ENCODE data around the gene SYNGR3. TPM values are rescaled to one million over a fixed set of nuclear protein-coding genes. Genes with fewer than 3 reads are reported as not detected.

Gene SYNGR3
- total and polyA plus RNA-seq, 2 of the 13 experiments (the other 11 are each of a cell fraction or from before 2014, with no cell fraction given), result 0.97 to 5.7 TPM

DNA sequence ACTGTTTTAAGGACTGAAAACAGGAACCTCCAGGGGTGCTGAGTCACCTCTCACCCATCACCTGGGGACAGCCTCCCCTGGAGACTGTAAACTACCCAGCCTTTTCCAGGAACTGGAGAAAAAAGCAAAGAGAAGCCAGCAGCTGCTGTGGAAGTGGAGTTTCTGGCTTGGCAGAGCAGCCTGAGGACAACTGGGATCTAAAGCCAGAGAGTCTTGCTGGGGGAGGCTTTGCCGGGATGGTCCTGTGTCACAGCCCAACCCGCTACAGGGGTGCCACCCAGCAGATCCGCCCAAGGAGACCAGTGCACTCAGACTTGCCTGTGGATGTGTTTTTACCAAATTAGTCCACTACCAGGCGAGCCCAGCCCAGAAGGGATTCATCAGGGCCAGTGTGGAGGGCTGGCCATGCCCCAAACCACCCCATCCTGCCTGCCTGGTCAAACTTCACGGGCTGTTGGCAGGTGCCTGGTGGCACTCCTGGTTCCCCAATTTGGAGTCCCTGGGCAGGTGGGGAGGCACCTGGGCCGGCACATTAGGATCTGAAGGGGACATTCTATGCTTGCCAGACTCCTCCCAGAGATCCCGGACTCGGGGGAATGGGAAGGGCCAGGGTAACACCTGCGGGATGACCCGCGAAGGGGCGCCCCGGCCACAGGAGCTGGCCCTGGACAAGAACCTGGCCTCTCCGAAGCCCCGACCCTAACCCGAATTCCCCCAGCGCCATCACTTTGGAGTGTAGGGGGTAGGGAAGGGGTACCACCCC lies 47.5 kb upstream of the SYNGR3 start:
- peak overlapping the region; percentile 93 to 97 (median 96) for H3K4me3 ChIP-seq (replicated peaks in 1 of 3; ENCODE audit: insufficient read depth in 1 of 3, low read depth in 2 of 3, low read length in 3 of 3)
- H2AFZ ChIP-seq (ENCODE audit: low read length), result no peak overlapping the region
- peak overlapping the region; percentile 90 for H3K9ac ChIP-seq (ENCODE audit: insufficient read depth, low read depth, low read length)
- BruUV-seq (replicated peaks), result TSS peak; percentile 59
- H4K20me1 ChIP-seq (ENCODE audit: insufficient read depth, low read length), result no peaks in the 10 kb centered on the region; the same call in 1 of the 2 replicates
- H3K27ac ChIP-seq (ENCODE audit: extremely low read length, insufficient read depth, low read length), result peak overlapping the region; percentile 96
- no peak for FAIRE-seq
- in situ Hi-C loops (cut with HindIII; ENCODE audit: extremely low pct_ligation_motif_present, low pct_unique_long_range_greater_than_20kb), result no loop called here
- H3K9me3 ChIP-seq (ENCODE audit: low read length), result no peaks in the 10 kb centered on the region
- WGBS (ENCODE audit: low lambda C conversion rate), result 0% methylated on average over 2 of the region's 17 CpGs
- peaks cover 0 to 5% of the 10 kb centered on the region in 2 experiments; a peak in 1 of 5 replicates for H3K27me3 ChIP-seq (ENCODE audit: control insufficient read depth in 1 of 2, insufficient read depth in 2 of 2, low read length in 2 of 2)
- DNase-seq (ENCODE audit: low spot score), result no peak
- ATAC-seq, result no peak
- H3K4me2 ChIP-seq (ENCODE audit: low read depth, low read length), result peak overlapping the region; percentile 96
- H3K79me2 ChIP-seq (ENCODE audit: insufficient read depth, low read length), result peaks cover 26% of the 10 kb centered on the region
- ChIA-PET CTCF (ENCODE audit: low intra/inter-chr PET ratio, low total read pairs) (no interaction called here), POLR2A (interaction anchor here (0.9 to 5.8 kb wide), 19 partner anchors 9 to 963 kb away, joined by 3 to 139 read pairs (median 8); partner anchors contain the start of genes FAHD1, GFER, HAGH and IGFALS)
- H3K36me3 ChIP-seq (replicated peaks in 1 of 2; ENCODE audit: control insufficient read depth in 1 of 2, insufficient read depth in 2 of 2, low read length in 2 of 2), result peaks cover 7 to 21% of the 10 kb centered on the region in 2 experiments; a peak in 3 of 5 replicates
- intact Hi-C loops (cut with micrococcal nuclease; ENCODE audit: unreplicated experiment), result no loop called here
- peaks cover 76% of the 10 kb centered on the region for H3K4me1 ChIP-seq (ENCODE audit: insufficient read depth, low read length)
- TF ChIP-seq ZNF512B (CRISPR knock-in tag; IDR thresholded peaks at IDR 0.05; ENCODE audit: borderline replicate concordance), result 0 out of 2 replicates have a peak, but pooled peaks have one; percentile 10
- TF ChIP-seq NAIF1 (CRISPR knock-in tag; IDR thresholded peaks at IDR 0.05; ENCODE audit: borderline replicate concordance), result 0 out of 2 replicates have a peak, but pooled peaks have one; percentile 3
- 0 out of 2 replicates have a peak, but pooled peaks have one; percentile 32 for TF ChIP-seq ZNF142 (CRISPR knock-in tag; IDR thresholded peaks at IDR 0.05)
- 0 out of 2 replicates have a peak, but pooled peaks have one; percentile 5 for TF ChIP-seq ZNF30 (CRISPR knock-in tag; IDR thresholded peaks at IDR 0.05)
- 0 out of 2 replicates have a peak, but pooled peaks have one; percentile 19 for TF ChIP-seq REL (CRISPR knock-in tag; conservative IDR thresholded peaks at IDR 0.05)
- no peak; the same call in 1 of the 2 replicates for TF ChIP-seq SIN3A (IDR thresholded peaks at IDR 0.05; ENCODE audit: borderline replicate concordance, low read depth, low read length)
- no peak for TF ChIP-seq ZBTB25 (CRISPR knock-in tag; IDR thresholded peaks at IDR 0.05)
- 0 out of 2 replicates have a peak, but pooled peaks have one; percentile 8 for TF ChIP-seq HNRNPL (IDR thresholded peaks at IDR 0.05; ENCODE audit: low read depth, low read length)

Data from HepG2 (cell line).